ENCODE results near the gene REPS1. TPM values are rescaled to one million over a fixed set of nuclear protein-coding genes. Genes with fewer than 3 reads are reported as not detected.

REPS1 gene
- total and polyA plus RNA-seq, 11 donors = 16.3 to 65.8 (median 38.3) TPM

- Histone ChIP-seq H3K27me3 (no peaks in the 10 kb centered on the region), H3K4me1 (peaks cover 0 to 3% (median 0%) of the 10 kb centered on the region in 12 donors), H3K27ac (no peak overlapping the region), H3K9me3 (no peaks in the 10 kb centered on the region), H3K4me3 (no peak overlapping the region), H3K36me3 (peaks cover 0 to 98% (median 93%) of the 10 kb centered on the region in 9 donors)
- whole genome bisulfite sequencing, 4 donors = 40 to 66% (median 44%) methylated on average over 1 of the region's 1 CpG
- peak; percentile 59 to 85 (median 75) for ATAC-seq
- intact Hi-C loops (cut with DNase I) = loop anchor here in 5 of 10 donors (10.0 kb wide), 3 partner anchors 75 to 95 kb away; partner anchors contain the start of gene REPS1 (in 3 of the 5)
- TF ChIP-seq POLR2A (IDR thresholded peaks at IDR 0.05) (no peak), CTCF (IDR thresholded peaks at IDR 0.05) (no peak)
- peak in 1 of 5 donors; percentile 25 for DNase-seq
Measured at GRCh38 chr6:138909975-138910374, 78.1 kb downstream of the REPS1 start.

GRCh38 chr6:138909511-138909910, 78.5 kb downstream of the REPS1 start:
- no peak overlapping the region for H3K27ac ChIP-seq
- no peaks in the 10 kb centered on the region for H3K27me3 ChIP-seq
- ATAC-seq = no peak
- peaks cover 0 to 3% (median 0%) of the 10 kb centered on the region in 12 donors for H3K4me1 ChIP-seq
- H3K9me3 ChIP-seq = no peaks in the 10 kb centered on the region
- H3K4me3 ChIP-seq = no peak overlapping the region
- intact Hi-C loops (cut with DNase I) = loop anchor here in 3 of 10 donors (10.0 kb wide), 2 partner anchors 85 to 95 kb away; no protein-coding TSS in a partner anchor
- TF ChIP-seq POLR2A (IDR thresholded peaks at IDR 0.05) (no peak), CTCF (IDR thresholded peaks at IDR 0.05) (no peak)
- no peak for DNase-seq
- WGBS, 4 donors = 73 to 84% (median 79%) methylated on average over 4 of the region's 4 CpGs
- H3K36me3 ChIP-seq = peaks cover 0 to 98% (median 93%) of the 10 kb centered on the region in 9 donors

DNA sequence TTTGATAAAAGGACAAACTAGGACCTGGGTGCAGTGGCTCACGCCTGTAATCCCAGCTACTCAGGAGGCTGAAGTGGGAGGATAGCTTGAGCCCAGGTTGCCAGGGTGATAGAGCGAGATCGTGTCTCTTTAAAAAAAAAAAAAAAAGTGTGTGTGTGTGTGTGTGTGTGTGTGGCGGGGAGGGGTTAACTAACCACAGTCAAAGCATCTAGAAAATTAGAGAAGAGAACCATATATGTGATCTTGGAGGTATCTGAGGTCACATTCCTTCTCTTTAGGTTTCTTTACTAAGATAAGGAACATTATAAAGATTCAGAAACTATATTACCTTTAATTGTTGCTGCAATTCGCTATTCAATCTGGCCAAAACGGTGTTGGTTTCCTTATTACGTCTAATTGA, 80.9 kb downstream of the REPS1 start:
- no peak overlapping the region for H3K4me3 ChIP-seq
- DNase-seq (no peak), ATAC-seq (no peak)
- WGBS, 4 donors = 87 to 88% (median 87%) methylated on average over 6 to 7 of the region's 7 CpGs
- peaks cover 0 to 98% (median 93%) of the 10 kb centered on the region in 9 donors for H3K36me3 ChIP-seq
- H3K4me1 ChIP-seq = peaks cover 0 to 3% (median 0%) of the 10 kb centered on the region in 12 donors
- H3K27ac ChIP-seq = no peak overlapping the region
- no peaks in the 10 kb centered on the region for H3K27me3 ChIP-seq
- intact Hi-C loops (cut with DNase I) = loop anchor here in 3 of 10 donors (10.0 kb wide), 2 partner anchors 82 to 92 kb away; no protein-coding TSS in a partner anchor
- H3K9me3 ChIP-seq = no peaks in the 10 kb centered on the region
- TF ChIP-seq CTCF (IDR thresholded peaks at IDR 0.05) (no peak), POLR2A (IDR thresholded peaks at IDR 0.05) (no peak)

DNA sequence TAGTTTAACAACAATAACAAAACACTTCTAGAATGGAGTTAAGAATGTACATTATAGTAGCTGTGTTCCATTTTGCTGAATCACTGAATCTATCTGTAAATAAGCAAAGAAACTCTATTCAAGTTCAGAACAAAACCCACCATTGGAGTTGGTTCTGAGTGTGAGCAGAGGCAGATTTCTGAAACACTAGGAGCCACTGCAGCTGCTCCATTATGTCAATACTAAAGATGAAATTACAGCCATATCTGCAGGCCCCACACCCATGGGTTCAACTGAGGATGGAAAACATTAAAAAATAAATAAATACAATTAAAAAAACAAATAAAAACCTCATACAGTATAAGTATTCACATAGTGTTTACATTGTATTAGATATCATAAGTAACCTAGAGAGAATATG, 91.0 kb downstream of the REPS1 start:
- peaks cover 0 to 46% (median 25%) of the 10 kb centered on the region in 9 donors for H3K36me3 ChIP-seq
- H3K9me3 ChIP-seq = no peaks in the 10 kb centered on the region
- TF ChIP-seq CTCF (IDR thresholded peaks at IDR 0.05) = no peak
- TF ChIP-seq POLR2A (IDR thresholded peaks at IDR 0.05) = no peak
- DNase-seq (no peak), ATAC-seq (no peak)
- no peaks in the 10 kb centered on the region for H3K27me3 ChIP-seq
- no peak overlapping the region for H3K27ac ChIP-seq
- peaks cover 0 to 10% (median 0%) of the 10 kb centered on the region in 12 donors for H3K4me1 ChIP-seq
- intact Hi-C loops (cut with DNase I) = no loop called here
- H3K4me3 ChIP-seq = no peak overlapping the region
